GM21723 (cell line): Measurements from ENCODE around the gene ACTBL2.
A peak's percentile ranks its signal among the peaks of the same experiment; 100 is the strongest.
"Not testable (repeated sequence)": the region's sequence is repeated elsewhere in the genome, so short reads cannot be mapped to it uniquely, and the experiment has no call there.

Experiments
- ATAC-seq: cut with Tn5 transposase; IDR thresholded peaks from one replicate; pipeline ENCODE4 v1.9.1; 2021; ENCODE audit warnings: mild to moderate bottlenecking, moderate library complexity; ENCODE audit not compliant: unreplicated experiment

The ACTBL2 gene

DNA sequence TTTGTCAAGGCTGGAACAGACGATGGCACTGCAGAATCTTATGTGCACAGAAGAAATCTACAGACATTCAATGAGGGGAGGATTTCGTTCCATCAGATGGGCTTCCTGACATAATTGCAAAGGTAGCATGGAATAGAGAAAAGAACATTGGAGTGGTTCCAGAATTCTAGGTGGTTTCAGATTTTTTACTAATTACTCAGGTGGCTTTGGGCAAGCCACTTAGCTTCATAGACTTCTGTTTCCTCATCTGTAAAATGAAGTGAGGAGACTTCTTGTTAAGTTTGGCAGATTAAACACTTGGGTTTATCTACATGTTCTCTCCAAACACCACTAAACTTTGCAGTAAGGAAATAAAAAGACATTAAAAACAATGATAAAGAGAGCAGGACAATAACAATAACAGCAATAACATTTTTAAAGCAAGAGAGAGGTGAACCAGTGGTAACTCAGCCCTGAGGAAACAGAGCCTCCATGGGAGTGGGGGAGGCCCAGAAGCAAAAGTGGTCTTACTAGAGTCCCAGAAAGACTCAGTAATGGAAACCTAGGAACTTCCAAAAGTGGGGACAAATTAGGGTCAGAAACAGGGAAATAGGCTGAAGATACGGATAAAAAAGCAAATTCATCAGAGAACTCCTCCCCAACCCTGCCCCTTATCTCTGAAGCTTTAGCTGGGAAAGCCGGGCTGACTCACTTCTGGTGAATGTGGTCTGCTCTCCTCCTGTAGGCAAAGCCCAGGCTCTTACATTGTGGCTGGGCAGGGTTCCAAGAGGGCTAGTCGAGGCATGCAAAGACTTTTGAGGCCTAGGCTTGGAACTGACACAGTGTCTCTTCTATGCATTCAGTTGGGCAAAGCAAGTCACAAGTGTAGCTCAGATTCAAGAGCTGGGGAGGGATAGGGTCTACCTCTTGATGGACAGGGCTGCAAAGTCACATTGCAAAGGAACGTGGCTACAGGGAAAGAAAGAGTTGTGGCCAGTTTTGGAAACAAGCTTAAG, 11.8 kb upstream of the ACTBL2 start:
- peak; percentile 52 for ATAC-seq

DNA sequence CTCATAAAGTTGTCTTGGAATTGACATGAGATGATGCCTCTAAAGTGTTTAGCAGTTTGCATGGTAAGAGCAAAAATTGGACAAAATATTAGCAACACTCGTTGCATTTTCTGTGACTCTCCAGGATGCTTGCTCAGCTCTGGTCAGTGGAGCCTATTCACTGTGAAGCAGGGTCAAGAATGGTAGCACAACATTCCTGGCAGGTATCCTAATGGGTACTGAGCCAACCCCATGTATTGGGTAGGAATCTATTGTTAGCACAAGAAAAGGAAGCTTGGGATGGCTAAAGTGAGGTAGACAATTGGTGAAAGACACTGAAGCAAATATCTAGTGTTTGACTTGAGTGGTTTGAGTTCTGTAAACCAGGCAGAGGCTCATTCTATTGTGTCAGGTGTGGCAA, 10.4 kb upstream of the ACTBL2 start:
- no peak for ATAC-seq

GRCh38 chr5:57492632-57493031, 10.0 kb upstream of the ACTBL2 start:
- ATAC-seq = no peak

- no peak for ATAC-seq
Observed at GRCh38 chr5:57491369-57491965, 8.9 kb upstream of the ACTBL2 start.

- ATAC-seq = no peak
Observed at GRCh38 chr5:57488215-57488955, 5.8 kb upstream of the ACTBL2 start.

- no peak for ATAC-seq
Observed at GRCh38 chr5:57486027-57486602, 3.5 kb upstream of the ACTBL2 start.

GRCh38 chr5:57478826-57479225, 3.8 kb downstream of the ACTBL2 start:
- no peak for ATAC-seq

DNA sequence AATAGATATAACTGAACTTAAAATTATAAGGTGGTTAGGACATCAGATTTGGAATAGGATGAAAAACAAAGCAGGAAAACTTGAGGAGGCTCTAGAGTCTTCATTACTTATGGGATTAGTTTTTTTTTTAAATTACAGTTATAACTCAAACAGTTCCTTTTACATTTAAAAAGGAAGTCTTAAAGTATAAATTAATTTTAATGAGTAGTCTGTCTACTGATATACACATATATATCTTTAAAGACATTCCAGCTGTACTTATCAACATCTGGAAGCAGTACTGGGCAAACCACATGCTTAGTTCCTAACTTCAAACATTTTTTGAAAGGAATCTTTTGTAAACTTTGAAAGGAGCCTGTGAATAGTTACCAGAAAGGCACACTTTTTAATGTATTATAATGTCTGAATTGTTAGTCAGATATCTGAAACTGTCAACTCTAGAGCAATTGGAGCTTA, 6.0 kb downstream of the ACTBL2 start:
- ATAC-seq = no peak

DNA sequence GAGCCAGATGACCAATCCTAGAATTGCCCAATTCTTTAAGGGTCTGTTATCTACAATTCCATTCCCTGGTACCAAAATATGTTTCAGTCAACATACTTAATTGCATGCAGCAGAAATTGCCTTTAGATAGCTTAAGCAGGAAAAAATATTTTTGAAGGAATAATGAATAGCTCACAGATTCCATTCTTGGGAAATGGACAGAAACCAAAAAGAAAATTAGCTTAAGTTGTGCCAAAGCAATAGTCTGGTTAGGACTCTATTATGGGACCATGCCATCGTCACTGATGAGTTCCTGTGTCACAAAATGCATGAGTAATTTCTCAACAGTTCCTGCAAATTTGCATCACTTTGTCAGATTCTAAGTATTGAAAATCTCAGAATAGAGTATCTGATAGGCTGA, 12.3 kb downstream of the ACTBL2 start:
- no peak for ATAC-seq

- ATAC-seq = no peak
Observed at GRCh38 chr5:57468481-57469163, 14.0 kb downstream of the ACTBL2 start.

- no peak for ATAC-seq
Observed at GRCh38 chr5:57466544-57466943, 16.1 kb downstream of the ACTBL2 start.

GRCh38 chr5:57460056-57460455, 22.6 kb downstream of the ACTBL2 start:
- ATAC-seq = not testable (repeated sequence)

DNA sequence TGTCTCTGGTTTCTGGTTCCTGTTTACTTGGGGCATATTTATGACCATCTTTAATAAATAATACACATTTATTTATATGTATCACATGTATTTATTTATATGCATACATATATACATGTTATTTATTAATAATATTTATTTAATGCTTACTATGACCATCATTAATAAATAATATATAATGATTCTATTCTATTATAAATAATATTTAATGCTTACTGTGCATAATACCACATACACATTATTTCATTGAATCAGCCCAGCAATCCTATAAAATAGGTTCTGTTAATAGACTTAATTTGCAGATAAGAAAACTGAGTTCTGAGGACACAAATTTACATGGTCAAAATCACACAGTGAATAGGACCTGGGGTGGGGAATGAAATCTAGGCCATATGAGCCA, 24.2 kb downstream of the ACTBL2 start:
- ATAC-seq = no peak

DNA sequence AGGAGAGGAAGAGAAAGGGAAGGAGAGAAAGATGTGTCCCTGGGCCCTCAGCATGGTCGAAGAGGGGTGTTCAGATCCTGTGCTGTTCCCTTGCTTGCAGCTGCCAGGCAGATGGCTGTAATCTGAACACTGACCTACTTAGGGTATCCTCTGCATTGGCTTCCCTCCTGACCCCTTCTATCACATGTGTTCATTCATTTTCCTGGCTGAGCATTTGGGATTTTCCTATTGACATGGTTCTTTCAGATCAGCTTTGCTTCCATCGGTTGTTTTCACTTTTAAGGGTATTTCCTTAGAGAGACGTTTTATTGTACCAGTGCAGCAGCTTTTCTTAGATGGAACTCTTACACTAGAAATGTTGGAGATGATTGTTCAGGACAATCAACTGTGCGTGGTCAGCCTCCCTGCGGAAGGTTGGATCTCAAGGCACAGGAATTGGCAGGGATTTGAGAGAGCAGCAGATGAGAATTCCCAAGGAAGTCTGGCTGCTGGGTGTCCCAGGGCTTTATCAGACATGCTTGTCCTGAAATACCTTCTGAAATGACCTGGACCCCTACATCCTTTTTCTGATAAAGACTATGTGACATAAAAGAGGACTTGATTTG, 26.0 kb downstream of the ACTBL2 start:
- no peak for ATAC-seq

DNA sequence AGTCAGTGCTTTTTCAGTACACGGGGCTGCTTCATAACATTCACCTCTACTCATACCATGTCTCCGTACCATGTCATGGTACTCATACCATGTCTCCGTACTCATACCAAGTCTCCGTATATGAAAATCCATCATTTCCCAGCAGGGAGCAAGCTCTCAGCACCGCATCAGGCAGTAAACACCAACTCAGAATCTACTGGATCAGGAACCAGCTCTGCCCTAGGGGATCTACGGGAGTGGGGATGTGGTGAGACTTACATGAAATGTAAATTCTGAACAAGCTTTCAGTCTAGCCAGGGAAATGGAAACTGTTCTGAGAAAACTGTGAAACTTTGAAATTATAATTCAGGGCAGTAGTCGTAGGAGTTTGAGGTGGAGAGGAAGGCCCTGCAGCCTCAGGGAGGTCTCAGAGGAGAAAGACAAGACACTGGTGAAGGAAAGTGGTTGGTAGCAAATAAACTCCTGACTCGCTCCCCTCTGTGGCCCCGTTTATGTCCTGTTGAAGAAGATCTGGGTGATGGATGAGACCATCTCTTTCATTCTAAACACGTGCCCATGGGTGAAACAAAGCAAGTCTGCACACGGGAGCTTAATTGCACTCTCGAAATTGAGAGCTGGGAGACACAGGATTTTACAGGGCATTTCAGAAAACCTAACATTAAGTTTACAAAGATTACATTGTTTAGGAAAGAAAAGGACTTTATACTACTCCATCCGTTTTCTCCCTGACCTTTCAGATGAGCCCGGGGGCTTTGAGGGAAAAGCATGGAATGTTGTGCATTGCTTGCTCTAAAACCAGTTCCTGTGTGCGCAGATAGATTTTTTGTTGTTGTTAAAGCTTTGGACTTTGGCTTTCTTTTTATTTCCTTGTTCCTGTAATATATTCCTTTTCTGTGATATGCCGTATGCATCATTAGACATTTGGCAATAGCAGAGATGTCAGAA, 26.8 kb downstream of the ACTBL2 start:
- no peak for ATAC-seq

DNA sequence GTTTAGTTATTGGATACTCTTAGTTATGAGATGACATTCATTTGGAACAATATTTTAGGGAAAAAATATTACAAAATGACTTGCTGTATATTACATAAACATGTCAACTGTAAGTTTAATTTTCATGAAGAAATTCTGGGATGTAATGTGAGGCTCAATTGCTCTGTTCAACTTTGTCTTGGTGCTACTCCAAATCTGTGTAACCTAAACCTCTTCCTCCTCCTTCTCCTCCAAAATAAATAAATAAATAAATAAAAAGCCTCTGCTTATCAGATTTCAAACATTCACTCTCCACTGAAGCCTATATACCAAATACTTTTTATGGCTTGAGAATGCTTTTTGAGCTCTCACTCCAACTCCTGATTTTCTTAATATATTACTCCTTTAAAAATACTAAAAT, 27.7 kb downstream of the ACTBL2 start:
- no peak for ATAC-seq

DNA sequence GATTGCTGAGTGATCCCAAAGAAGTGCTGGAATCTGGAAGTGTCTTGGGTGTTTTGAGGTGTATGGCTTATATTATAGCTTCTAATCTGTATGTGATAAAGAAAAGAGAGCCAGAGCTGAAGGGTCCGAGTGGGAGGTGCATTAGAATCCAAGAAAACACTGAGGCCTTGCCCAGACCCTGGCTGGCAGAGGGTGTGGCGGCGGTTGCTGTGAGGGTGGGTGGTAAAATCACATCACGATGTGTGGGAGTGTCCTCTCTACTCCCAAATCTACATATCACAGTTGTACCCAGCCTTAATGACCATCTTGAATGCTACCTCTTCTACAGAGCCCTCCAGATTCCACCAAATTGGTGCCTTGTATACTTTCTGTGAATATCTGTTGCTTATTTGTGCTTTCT, 28.9 kb downstream of the ACTBL2 start:
- no peak for ATAC-seq

DNA sequence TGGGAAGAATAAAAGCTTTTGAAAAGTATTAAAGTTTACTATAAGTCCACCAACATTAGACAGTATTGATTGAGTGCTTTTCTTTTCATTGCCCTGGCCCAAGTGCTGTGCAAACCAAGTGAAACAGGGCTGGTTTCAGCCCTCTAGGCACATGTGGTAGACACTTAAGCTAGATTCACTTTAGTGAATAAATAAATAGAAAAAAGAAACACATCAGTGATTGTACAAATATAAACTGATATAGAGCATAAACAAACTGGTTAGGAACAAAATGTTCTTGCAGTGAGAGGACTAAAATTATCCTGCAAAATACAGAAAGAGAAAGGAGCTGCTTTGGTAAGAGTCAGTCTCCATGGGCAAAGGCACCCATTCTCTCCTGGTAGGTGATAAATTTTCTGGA, 29.7 kb downstream of the ACTBL2 start:
- ATAC-seq = no peak
